Heart left ventricle (tissue), 16 donors: ENCODE data around the gene SORBS2. TPM values are rescaled to one million over a fixed set of nuclear protein-coding genes. Genes with fewer than 3 reads are reported as not detected.

ENCODE experiments used
- ATAC-seq, 4 donors: fragments of 200-7000 bp; cut with Tn5 transposase; one replicate each; pipeline ENCODE4 v1.9.1; 2020 to 2022; ENCODE audit warnings: moderate library complexity in 4 of 4, mild to moderate bottlenecking in 3 of 4, moderate number of reproducible peaks in 1 of 4
- DNase-seq, 5 donors: peaks; one replicate each; pipeline ENCODE4 v3.0.0-alpha.2; 2020
- H3K27ac ChIP-seq, 12 donors: fragments of 200-600 bp; sonication (generic) in 4 of 12; one replicate each; pipeline versions ENCODE4 v1.5.0 to v1.8.0; 2016 to 2022; ENCODE audit warnings: mild to moderate bottlenecking in 2 of 12
- H3K27me3 ChIP-seq, 9 donors: fragments of 200-600 bp; sonication (generic) in 2 of 9; one replicate each; pipeline versions ENCODE4 v1.5.1 to v1.8.0; 2016 to 2022; ENCODE audit warnings: mild to moderate bottlenecking in 3 of 9
- H3K36me3 ChIP-seq, 9 donors: fragments of 200-600 bp; sonication (generic) in 2 of 9; one replicate each; pipeline versions ENCODE4 v1.5.0 to v1.8.0; 2018 to 2022; ENCODE audit warnings: mild to moderate bottlenecking in 2 of 9
- H3K4me1 ChIP-seq, 12 donors: fragments of 200-600 bp; sonication (generic) in 4 of 12; one replicate each; pipeline versions ENCODE4 v1.5.0 to v1.8.0; 2016 to 2022; ENCODE audit warnings: mild to moderate bottlenecking in 3 of 12
- H3K4me3 ChIP-seq, 12 donors: fragments of 200-600 bp; sonication (generic) in 4 of 12; one replicate each; pipeline versions ENCODE4 v1.5.0 to v1.8.0; 2017 to 2022; ENCODE audit warnings: mild to moderate bottlenecking in 9 of 12, moderate library complexity in 4 of 12
- H3K9me3 ChIP-seq, 12 donors: fragments of 200-600 bp; sonication (generic) in 4 of 12; one replicate each; pipeline versions ENCODE4 v1.5.0 to v1.8.0; 2016 to 2022; ENCODE audit warnings: mild to moderate bottlenecking in 1 of 12
- CTCF ChIP-seq, 12 donors: fragments of 200-600 bp; sonication (generic) in 4 of 12; IDR thresholded peaks; one replicate each; pipeline versions ENCODE4 v1.5.0 to v1.8.0; 2018 to 2022; ENCODE audit warnings: antibody characterized with exemption in 12 of 12, mild to moderate bottlenecking in 5 of 12
- POLR2A ChIP-seq, 2 donors: fragments of 450-650 bp; IDR thresholded peaks; one replicate each; pipeline ENCODE4 v1.6.1; 2017; ENCODE audit warnings: antibody characterized with exemption in 2 of 2, mild to moderate bottlenecking in 2 of 2, moderate library complexity in 2 of 2
- WGBS, 4 donors: extraction: QIAGEN DNeasy Blood & Tissue Kit in 2 of 4; methylation state at CpG; one replicate each; pipeline versions ENCODE4 v1.1.5 to v1.1.7; 2013 to 2018; 5-methylcytosine and 5-hydroxymethylcytosine counted together
- intact Hi-C, 10 donors: fragments of 100-400 bp; cut with DNase I; formaldehyde crosslinking; loops; one replicate each; pipeline versions ENCODE4 v1.11.1 to v1.14.2; 2022
- polyA plus RNA-seq, 2 donors: library from polyadenylated mRNA; stranded (reverse); fragments of 200-250 nt; gene quantifications; one replicate each; pipeline ENCODE4 v1.2.3, GENCODE V29; 2013
- total RNA-seq, 9 donors: library from RNA; depleted of rRNA in 2 of 9; stranded (reverse); fragments of >200 nt in 2 of 9; fragmentation: NEBNext Ultra II Directional in 3 of 9; extraction: Animal tissue kit (Norgen Biotek cat#: 25700) in 3 of 9; gene quantifications; one replicate each; pipeline versions ENCODE4 v1.1.0 to v1.2.4, GENCODE V29; 2016 to 2023
- donor health status: ischemic (EF 13 %, LVEDD 7.1; RV severe dilation, severe dysfunction).
- donor health status: healthy with polysubstance abuse.
- donor health status: DM: no; HTN: yes; CAD: no.
- donor health status: DM: no; HTN: no; CAD: no.
- donor health status: ischemic (EF 25% LVEDD 6.9; RV normal size, moderate dysfunction).
- donor health status: ischemic (EF 25% LVEDD 5.7; RV mildly dilated, moderate dysfunction).
- donor health status: healthy.
- donor health status: DM: yes; HTN: yes; CAD: no.
- donor health status: ischemic (EF 35%, LVEDD 5.7; RV mildly dilated, moderate dysfunction).
- donor health status: nonischemic (EF 11% LVEDD 7.7; RV severe dilation, severe dysfunction).
- donor health status: DM: yes; HTN: yes; CAD: no.
- donor health status: PGD.
- donor health status: ischemic (EF 29% LVEDD 5.4; RV normal size, mild dysfunction).
- donor health status: nonischemic (EF 23%, LVEDD 6.1; RV moderate dilation, normal function).

Gene SORBS2
- total and polyA plus RNA-seq, 11 donors, result 254 to 2,158 (median 1,369) TPM

- 35 to 54% (median 47%) methylated on average over 4 of the region's 4 CpGs for WGBS, 4 donors
- H3K4me3 ChIP-seq, result no peak overlapping the region
- peaks cover 0 to 31% (median 14%) of the 10 kb centered on the region in 9 donors for H3K36me3 ChIP-seq
- no peak for DNase-seq
- intact Hi-C loops, result no loop called here
- no peaks in the 10 kb centered on the region for H3K27me3 ChIP-seq
- no peaks in the 10 kb centered on the region for H3K9me3 ChIP-seq
- TF ChIP-seq CTCF (IDR thresholded peaks at IDR 0.05), result no peak
- no peak for TF ChIP-seq POLR2A (IDR thresholded peaks at IDR 0.05)
- peak overlapping the region in 8 of 12 donors; percentile 1 to 86 (median 28) for H3K27ac ChIP-seq
- ATAC-seq, result peak; percentile 3 to 23 (median 15)
- H3K4me1 ChIP-seq, result peaks cover 0 to 90% (median 34%) of the 10 kb centered on the region in 12 donors
These were observed 82.6 kb downstream of the SORBS2 start for GRCh38 chr4:185729391-185729804.

- Histone ChIP-seq H3K9me3 (no peaks in the 10 kb centered on the region), H3K4me3 (no peak overlapping the region), H3K27me3 (no peaks in the 10 kb centered on the region), H3K4me1 (peaks cover 0 to 90% (median 36%) of the 10 kb centered on the region in 12 donors), H3K36me3 (peaks cover 0 to 26% (median 14%) of the 10 kb centered on the region in 9 donors), H3K27ac (peak overlapping the region in 7 of 12 donors; percentile 25 to 86 (median 38))
- no peak for TF ChIP-seq POLR2A (IDR thresholded peaks at IDR 0.05)
- TF ChIP-seq CTCF (IDR thresholded peaks at IDR 0.05), result no peak
- intact Hi-C loops, result no loop called here
- no peak for DNase-seq
- 40 to 67% (median 56%) methylated on average over 2 of the region's 2 CpGs for WGBS, 4 donors
- no peak for ATAC-seq
These were observed 83.1 kb downstream of the SORBS2 start for GRCh38 chr4:185728893-185729292.

DNA sequence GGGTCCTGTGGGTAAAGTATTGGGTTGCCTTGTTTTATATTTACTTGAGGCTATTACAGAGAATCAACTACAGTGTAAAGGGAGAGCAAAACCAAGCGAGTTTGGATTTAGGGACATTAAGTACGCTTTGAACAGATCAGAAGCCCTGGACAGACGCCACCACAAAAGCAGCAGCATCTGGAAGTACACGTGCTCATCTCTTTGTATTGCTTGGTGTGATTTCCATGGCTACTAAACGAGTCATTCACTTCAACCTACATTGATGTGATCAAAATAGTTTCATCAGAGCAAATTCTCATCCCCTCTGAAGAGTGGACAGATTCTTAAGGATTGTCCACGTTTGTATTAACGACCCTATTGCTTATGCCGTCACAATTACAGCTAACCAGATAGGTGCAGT lies 85.1 kb downstream of the SORBS2 start:
- Histone ChIP-seq H3K9me3 (no peaks in the 10 kb centered on the region), H3K27ac (peak overlapping the region in 3 of 12 donors; percentile 8 to 86 (median 16)), H3K4me3 (no peak overlapping the region), H3K27me3 (no peaks in the 10 kb centered on the region), H3K4me1 (peaks cover 2 to 90% (median 46%) of the 10 kb centered on the region in 12 donors), H3K36me3 (peaks cover 0 to 9% (median 0%) of the 10 kb centered on the region in 9 donors)
- DNase-seq (no peak), ATAC-seq (peak in 1 of 4 donors; percentile 2)
- TF ChIP-seq POLR2A (IDR thresholded peaks at IDR 0.05) (no peak), CTCF (IDR thresholded peaks at IDR 0.05) (no peak)
- 47 to 57% (median 53%) methylated on average over 8 of the region's 8 CpGs for WGBS, 4 donors
- intact Hi-C loops, result no loop called here

- ATAC-seq, result peak in 3 of 4 donors; percentile 21 to 38 (median 26)
- H3K4me3 ChIP-seq, result no peak overlapping the region
- H3K4me1 ChIP-seq, result peaks cover 2 to 85% (median 45%) of the 10 kb centered on the region in 12 donors
These were observed 88.2 kb downstream of the SORBS2 start for GRCh38 chr4:185723631-185724260.

More at GRCh38 chr4:185723631-185724260, 88.2 kb downstream of the SORBS2 start:
- 14 to 18% (median 16%) methylated on average over 6 of the region's 6 CpGs for WGBS, 4 donors
- no peaks in the 10 kb centered on the region for H3K27me3 ChIP-seq
- H3K36me3 ChIP-seq, result peaks cover 0 to 4% (median 0%) of the 10 kb centered on the region in 9 donors
- intact Hi-C loops, result no loop called here
- no peak for TF ChIP-seq POLR2A (IDR thresholded peaks at IDR 0.05)
- no peak for TF ChIP-seq CTCF (IDR thresholded peaks at IDR 0.05)
- DNase-seq, result no peak
- peak overlapping the region in 10 of 12 donors; percentile 15 to 86 (median 39) for H3K27ac ChIP-seq
- H3K9me3 ChIP-seq, result no peaks in the 10 kb centered on the region
